BJ (cell line): Measurements from ENCODE around the gene NMUR1. TPM values are rescaled to one million over a fixed set of nuclear protein-coding genes. Genes with fewer than 3 reads are reported as not detected.

ENCODE experiments used
- CTCF ChIA-PET: fragments of 350-600 bp; formaldehyde crosslinking; extraction: SDS; loops from one replicate; lab custom pipeline; 2021; ENCODE audit warnings: antibody characterized with exemption, inconsistent platforms; lab: Yijun Ruan, JAX
- POLR2A ChIA-PET: fragments of 300-600 bp; sonication (Branson Sonifier 250); formaldehyde crosslinking; extraction: SDS; loops from one replicate; lab custom pipeline; 2021; ENCODE audit warnings: antibody characterized with exemption; lab: Charles Lee
- DNase-seq: peaks from one replicate; pipeline ENCODE4 v3.0.0-alpha.2; 2011; ENCODE audit warnings: low read depth
- H3K27me3 ChIP-seq: 2 replicates; pipeline ENCODE4 v1.6.0; 2011; ENCODE audit warnings: low read length; ENCODE audit not compliant: control insufficient read depth, insufficient read depth
- H3K36me3 ChIP-seq: 2 replicates; pipeline ENCODE4 v1.5.1; 2011; ENCODE audit warnings: low read length; ENCODE audit not compliant: control insufficient read depth, insufficient read depth
- H3K4me3 ChIP-seq: 2 replicates; pipeline ENCODE4 v1.5.1; 2011; ENCODE audit warnings: low read depth, mild to moderate bottlenecking, control low read depth, low read length
- polyA plus RNA-seq: library from polyadenylated mRNA; depleted of rRNA; stranded (reverse); fragments of >200 nt; gene quantifications from 2 replicates; pipeline ENCODE4 v1.2.3, GENCODE V29; 2011
- TF ChIP-seq, protein P1 (sequence below): IDR thresholded peaks from 2 replicates; pipeline ENCODE4 v1.5.1; 2011; ENCODE audit warnings: low read depth, mild to moderate bottlenecking, control low read depth, inconsistent platforms, low read length, moderate library complexity; ENCODE audit not compliant: insufficient read depth

Gene NMUR1
- polyA plus RNA-seq, 1 experiment, result not detected

DNA sequence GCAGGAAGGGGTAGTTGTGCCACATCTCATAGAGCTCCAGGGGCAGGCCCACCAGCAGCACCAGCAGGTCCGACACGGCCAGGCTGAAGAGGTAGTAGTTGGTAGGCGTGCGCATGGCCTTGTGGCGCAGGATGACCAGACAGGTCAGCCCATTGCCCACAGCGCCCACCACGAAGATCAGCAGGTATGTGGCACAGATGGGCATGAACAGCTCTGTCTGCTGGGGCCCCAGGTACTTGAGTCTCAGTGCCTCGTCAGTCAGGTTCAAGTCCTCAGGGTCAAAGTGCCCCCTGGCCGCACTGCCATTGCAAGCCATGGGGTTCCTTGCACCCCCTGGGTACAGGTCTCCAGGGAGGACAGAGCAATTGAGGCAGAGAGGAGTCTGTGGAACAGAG is 1.6 kb downstream of the NMUR1 start:
- H3K27me3 ChIP-seq, result peaks cover 9% of the 10 kb centered on the region
- H3K36me3 ChIP-seq, result no peaks in the 10 kb centered on the region
- H3K4me3 ChIP-seq, result no peak overlapping the region
- CTCF ChIA-PET, result interaction anchor here (0.6 to 1.0 kb wide), 2 partner anchors 10 to 11 kb away, joined by 3 to 5 read pairs; no protein-coding TSS in a partner anchor
- no peak for DNase-seq
- POLR2A ChIA-PET, result no interaction called here
- TF ChIP-seq, protein P1, sequence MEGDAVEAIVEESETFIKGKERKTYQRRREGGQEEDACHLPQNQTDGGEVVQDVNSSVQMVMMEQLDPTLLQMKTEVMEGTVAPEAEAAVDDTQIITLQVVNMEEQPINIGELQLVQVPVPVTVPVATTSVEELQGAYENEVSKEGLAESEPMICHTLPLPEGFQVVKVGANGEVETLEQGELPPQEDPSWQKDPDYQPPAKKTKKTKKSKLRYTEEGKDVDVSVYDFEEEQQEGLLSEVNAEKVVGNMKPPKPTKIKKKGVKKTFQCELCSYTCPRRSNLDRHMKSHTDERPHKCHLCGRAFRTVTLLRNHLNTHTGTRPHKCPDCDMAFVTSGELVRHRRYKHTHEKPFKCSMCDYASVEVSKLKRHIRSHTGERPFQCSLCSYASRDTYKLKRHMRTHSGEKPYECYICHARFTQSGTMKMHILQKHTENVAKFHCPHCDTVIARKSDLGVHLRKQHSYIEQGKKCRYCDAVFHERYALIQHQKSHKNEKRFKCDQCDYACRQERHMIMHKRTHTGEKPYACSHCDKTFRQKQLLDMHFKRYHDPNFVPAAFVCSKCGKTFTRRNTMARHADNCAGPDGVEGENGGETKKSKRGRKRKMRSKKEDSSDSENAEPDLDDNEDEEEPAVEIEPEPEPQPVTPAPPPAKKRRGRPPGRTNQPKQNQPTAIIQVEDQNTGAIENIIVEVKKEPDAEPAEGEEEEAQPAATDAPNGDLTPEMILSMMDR, result no peak

DNA sequence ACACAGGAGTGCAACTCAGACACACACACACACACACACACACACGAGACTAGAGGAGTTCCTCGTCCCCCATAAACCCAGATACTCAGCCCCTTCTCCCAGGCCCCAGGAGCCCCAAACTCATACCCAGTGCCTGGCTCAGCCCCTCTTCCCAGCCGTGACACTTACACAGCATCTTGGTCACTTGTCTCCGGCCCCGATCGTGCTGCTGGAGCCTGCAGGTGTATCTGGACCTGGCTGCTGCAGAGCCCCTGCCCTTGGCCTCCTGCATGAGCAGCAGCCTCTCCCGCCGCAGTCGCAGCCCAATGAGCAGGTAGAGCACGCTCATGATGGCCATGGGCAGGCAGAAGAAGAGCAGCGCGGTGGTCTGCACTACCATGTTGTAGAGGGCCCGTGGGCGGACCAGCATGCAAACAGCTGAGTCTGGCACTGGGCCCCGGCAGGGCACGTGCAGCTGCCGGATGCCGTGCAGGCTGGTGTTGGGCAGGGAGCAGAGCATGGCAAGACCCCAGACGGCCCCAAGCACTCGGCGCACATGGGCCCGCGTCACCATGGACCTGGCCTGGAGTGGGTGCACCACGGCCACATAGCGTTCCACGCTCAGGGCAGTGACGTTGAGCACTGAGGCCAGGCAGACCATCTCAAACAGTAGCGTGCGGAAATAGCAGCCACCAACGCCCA is 2.1 kb downstream of the NMUR1 start:
- no peak for DNase-seq
- Histone ChIP-seq H3K36me3 (no peaks in the 10 kb centered on the region), H3K27me3 (peaks cover 9% of the 10 kb centered on the region), H3K4me3 (no peak overlapping the region)
- TF ChIP-seq, protein P1, result no peak
- CTCF ChIA-PET, result interaction anchor here (0.6 kb wide), 1 partner anchor 11 kb away, joined by 3 read pairs; no protein-coding TSS in a partner anchor
- POLR2A ChIA-PET, result no interaction called here

DNA sequence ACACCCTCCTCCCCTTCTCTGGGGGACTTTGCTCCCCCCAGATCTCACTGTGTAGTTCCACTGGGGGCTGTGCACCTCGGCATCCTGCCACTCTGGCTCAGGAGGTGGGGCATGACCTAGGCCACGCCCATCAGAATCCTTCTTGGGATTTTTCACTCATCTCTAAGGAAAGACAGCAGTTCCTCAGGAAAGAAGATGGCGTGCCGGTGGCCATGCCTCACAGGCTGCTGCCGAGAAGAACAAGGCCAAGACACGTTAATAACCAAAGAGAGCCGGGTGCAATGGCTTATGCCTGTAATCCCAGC is 3.2 kb downstream of the NMUR1 start:
- CTCF ChIA-PET, result interaction anchor here (1.1 kb wide), 1 partner anchor 10 kb away, joined by 3 read pairs; no protein-coding TSS in a partner anchor
- POLR2A ChIA-PET, result no interaction called here
- no peak overlapping the region for H3K4me3 ChIP-seq
- TF ChIP-seq, protein P1, result no peak
- H3K27me3 ChIP-seq, result peaks cover 7% of the 10 kb centered on the region
- H3K36me3 ChIP-seq, result no peaks in the 10 kb centered on the region
- no peak for DNase-seq

DNA sequence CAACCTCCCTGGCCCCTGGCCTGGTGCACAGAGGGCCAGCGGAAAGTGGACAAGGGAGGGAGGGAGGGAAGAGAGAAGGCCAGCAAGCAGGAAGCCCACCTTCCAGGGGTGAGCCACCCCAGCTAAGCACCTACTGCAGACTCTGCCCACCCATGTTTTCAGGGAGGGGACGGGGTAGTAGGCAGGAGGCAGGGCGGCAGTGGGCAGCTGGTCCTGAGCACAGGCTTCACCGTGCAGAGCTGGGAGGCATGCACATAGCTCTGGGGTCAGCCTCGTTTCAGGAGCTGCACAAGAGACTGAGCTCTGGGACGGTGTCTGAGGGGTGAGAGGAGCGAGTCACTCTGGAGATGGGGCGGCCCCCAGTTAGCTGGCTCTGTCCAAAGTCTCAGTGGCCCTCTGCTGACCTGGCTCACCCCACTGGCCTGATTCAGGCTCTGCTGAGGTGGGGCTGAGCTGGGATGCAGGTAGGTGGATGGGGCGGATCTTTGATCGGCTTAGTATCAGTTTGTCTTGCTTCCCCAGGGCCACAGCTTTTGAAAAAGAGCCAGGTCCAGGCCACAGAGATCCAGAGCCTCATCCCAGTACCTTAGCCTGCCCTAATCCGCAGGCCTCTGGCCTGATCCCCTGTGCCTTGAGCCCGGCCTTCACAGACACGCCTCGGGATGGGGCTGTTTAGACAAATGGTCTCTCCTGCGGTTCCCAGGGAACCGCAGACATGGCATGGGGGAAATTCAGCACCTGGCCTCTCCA is 3.7 kb downstream of the NMUR1 start:
- DNase-seq, result no peak

More for the DNA sequence above, 3.7 kb downstream of the NMUR1 start:
- ChIA-PET POLR2A (no interaction called here), CTCF (interaction anchor here (0.9 to 1.1 kb wide), 4 partner anchors 9 to 32 kb away, joined by 3 to 4 read pairs (median 3); no protein-coding TSS in a partner anchor)
- Histone ChIP-seq H3K4me3 (no peak overlapping the region), H3K27me3 (peaks cover 7% of the 10 kb centered on the region), H3K36me3 (no peaks in the 10 kb centered on the region)
- TF ChIP-seq, protein P1, result no peak
